ENCODE data around the gene PRKN.

DNA sequence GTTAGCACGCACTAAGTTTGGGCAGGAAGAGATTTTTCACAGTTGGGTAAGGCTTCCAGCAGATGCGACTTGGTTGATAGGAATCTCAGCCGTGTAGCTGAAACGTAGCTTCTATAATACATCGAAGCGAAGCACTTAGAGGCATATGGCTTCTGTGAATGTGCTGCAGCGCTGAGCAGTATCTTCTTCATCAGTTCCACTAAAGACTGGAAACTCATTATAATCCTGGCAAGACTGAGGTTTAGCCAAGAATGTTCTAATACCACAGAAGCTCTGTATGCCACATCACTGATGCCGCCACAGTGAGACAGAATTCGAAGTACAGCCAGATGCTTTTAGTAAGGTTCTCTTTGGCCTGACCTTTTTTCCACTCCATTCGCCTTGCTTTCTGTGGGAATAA lies 773.5 kb downstream of the PRKN start:
- TF ChIP-seq, protein P1, sequence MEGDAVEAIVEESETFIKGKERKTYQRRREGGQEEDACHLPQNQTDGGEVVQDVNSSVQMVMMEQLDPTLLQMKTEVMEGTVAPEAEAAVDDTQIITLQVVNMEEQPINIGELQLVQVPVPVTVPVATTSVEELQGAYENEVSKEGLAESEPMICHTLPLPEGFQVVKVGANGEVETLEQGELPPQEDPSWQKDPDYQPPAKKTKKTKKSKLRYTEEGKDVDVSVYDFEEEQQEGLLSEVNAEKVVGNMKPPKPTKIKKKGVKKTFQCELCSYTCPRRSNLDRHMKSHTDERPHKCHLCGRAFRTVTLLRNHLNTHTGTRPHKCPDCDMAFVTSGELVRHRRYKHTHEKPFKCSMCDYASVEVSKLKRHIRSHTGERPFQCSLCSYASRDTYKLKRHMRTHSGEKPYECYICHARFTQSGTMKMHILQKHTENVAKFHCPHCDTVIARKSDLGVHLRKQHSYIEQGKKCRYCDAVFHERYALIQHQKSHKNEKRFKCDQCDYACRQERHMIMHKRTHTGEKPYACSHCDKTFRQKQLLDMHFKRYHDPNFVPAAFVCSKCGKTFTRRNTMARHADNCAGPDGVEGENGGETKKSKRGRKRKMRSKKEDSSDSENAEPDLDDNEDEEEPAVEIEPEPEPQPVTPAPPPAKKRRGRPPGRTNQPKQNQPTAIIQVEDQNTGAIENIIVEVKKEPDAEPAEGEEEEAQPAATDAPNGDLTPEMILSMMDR (conservative IDR thresholded peaks at IDR 0.05 in 1 of 2, IDR thresholded peaks at IDR 0.05 in 1 of 2; ENCODE audit: low read depth in 1 of 2, low read length in 2 of 2): no peak
- TF ChIP-seq EZH2 (IDR thresholded peaks at IDR 0.05; ENCODE audit: low read length, missing control alignments): no peak

All from fibroblast of lung (primary cell).